A549 treated with CpdA at 1 μM for 4 hours (cell line): ENCODE measurements around the gene SLC19A3. TPM values are rescaled to one million over a fixed set of nuclear protein-coding genes. Genes with fewer than 3 reads are reported as not detected.

Experiments used
- total RNA-seq: library from RNA; stranded (reverse); fragments of 200-300 nt; extraction: Qiagen RNA extraction; gene quantifications from 5 replicates; pipeline ENCODE4 v1.2.3, GENCODE V29; 2022; ENCODE audit warnings: low read depth

Gene SLC19A3
- total RNA-seq, result 2.5 to 3.6 TPM (median 2.8 TPM) in 5 replicates

GRCh38 chr2:227717687-227718567 is at the start of gene SLC19A3:
Gene SLC19A3, minus strand, starts transcription at chr2:227718028. Its CDS starts 15,710 bp downstream, at chr2:227702318.

GRCh38 chr2:227745594-227745993 is 27.8 kb upstream of the SLC19A3 start, which contains the start of gene SCYGR8:
Gene SCYGR8, plus strand, starts transcription at chr2:227745894. Its CDS starts 0 bp downstream, at chr2:227745894.

GRCh38 chr2:227728035-227728434 is 10.2 kb upstream of the SLC19A3 start, which contains the start of gene SCYGR7:
Gene SCYGR7, plus strand, starts transcription at chr2:227728335. Its CDS starts 0 bp downstream, at chr2:227728335.

GRCh38 chr2:227724394-227725039 is 6.7 kb upstream of the SLC19A3 start, which contains the start of gene SCYGR6:
Gene SCYGR6, minus strand, starts transcription at chr2:227724757. Its CDS starts 0 bp downstream, at chr2:227724757.

GRCh38 chr2:227666631-227667170 is 51.1 kb downstream of the SLC19A3 start, which contains the start of gene SCYGR5:
Gene SCYGR5, plus strand, starts transcription at chr2:227666804. Its CDS starts 0 bp downstream, at chr2:227666804.

Other genes starting within 250 kb of the SLC19A3 start
- gene AGFG1, start 245.9 kb downstream of the SLC19A3 start, total RNA-seq, result 95.9 to 136 TPM (median 122 TPM) in 5 replicates
- gene SCYGR2, start 119.1 kb downstream of the SLC19A3 start, total RNA-seq, result not detected in 5 replicates
- not detected in 5 replicates for gene SCYGR3, start 103.2 kb downstream of the SLC19A3 start, total RNA-seq
- gene SCYGR4, start 100.5 kb downstream of the SLC19A3 start, total RNA-seq, result 0.09 TPM in 1 of 5 replicates, not detected in the others
- not detected in 5 replicates for gene SCYGR5, start 51.2 kb downstream of the SLC19A3 start, total RNA-seq
- not detected in 5 replicates for gene SCYGR6, start 6.7 kb upstream of the SLC19A3 start, total RNA-seq
- gene SCYGR7, start 10.3 kb upstream of the SLC19A3 start, total RNA-seq, result not detected in 5 replicates
- gene SCYGR8, start 27.9 kb upstream of the SLC19A3 start, total RNA-seq, result not detected in 5 replicates
- gene CCL20, start 95.8 kb upstream of the SLC19A3 start, total RNA-seq, result 1.8 to 4.4 TPM (median 2.7 TPM) in 5 replicates
- gene DAW1, start 153.6 kb upstream of the SLC19A3 start, total RNA-seq, result 1.6 to 3.1 TPM (median 1.9 TPM) in 5 replicates